Gastrocnemius medialis (tissue), 4 donors: ENCODE data around the gene LSAMP. TPM values are rescaled to one million over a fixed set of nuclear protein-coding genes. Genes with fewer than 3 reads are reported as not detected.
"Not testable (repeated sequence)": the region's sequence is repeated elsewhere in the genome, so short reads cannot be mapped to it uniquely, and the experiment has no call there.

ENCODE experiments used
- ATAC-seq, 2 donors: fragments of 150-250 bp; one replicate each; pipeline ENCODE4 v1.9.1; 2016
- DNase-seq, 2 donors: peaks; one replicate each; pipeline ENCODE4 v3.0.0-alpha.2; 2019
- H3K27ac ChIP-seq, 4 donors: fragments of 200-600 bp; sonication (generic); 1 replicate in 1 of 4; 2 replicates in 3 of 4; pipeline ENCODE4 v1.5.1; 2016 to 2018; ENCODE audit warnings: mild to moderate bottlenecking in 2 of 4, moderate library complexity in 1 of 4
- H3K27me3 ChIP-seq, 3 donors: fragments of 200-600 bp; sonication (generic) in 2 of 3; 1 replicate in 1 of 3; 2 replicates in 2 of 3; pipeline versions ENCODE4 v1.5.1 to v1.6.0; 2016 to 2019; ENCODE audit warnings: mild to moderate bottlenecking in 1 of 3, moderate library complexity in 1 of 3
- H3K36me3 ChIP-seq, 2 donors: fragments of 200-600 bp; sonication (generic) in 1 of 2; one replicate each; pipeline ENCODE4 v1.5.1; 2017 to 2018
- H3K4me1 ChIP-seq, 2 donors: fragments of 200-600 bp; sonication (generic) in 1 of 2; one replicate each; pipeline ENCODE4 v1.5.1; 2016 to 2017; ENCODE audit warnings: mild to moderate bottlenecking in 2 of 2
- H3K4me3 ChIP-seq, 4 donors: fragments of 200-600 bp; sonication (generic) in 3 of 4; 1 replicate in 1 of 4; 2 replicates in 3 of 4; pipeline ENCODE4 v1.5.1; 2016 to 2019; ENCODE audit warnings: mild to moderate bottlenecking in 2 of 4
- H3K9me3 ChIP-seq, 3 donors: fragments of 200-600 bp; sonication (generic) in 2 of 3; 1 replicate in 1 of 3; 2 replicates in 2 of 3; pipeline ENCODE4 v1.5.1; 2016 to 2019
- POLR2A ChIP-seq, 2 donors: fragments of 450-650 bp; IDR thresholded peaks; one replicate each; pipeline ENCODE4 v1.6.1; 2017; ENCODE audit warnings: antibody characterized with exemption in 2 of 2, mild to moderate bottlenecking in 2 of 2, moderate library complexity in 2 of 2
- in situ Hi-C, 4 donors: fragments of 200-750 bp; cut with MboI; loops; one replicate each; pipeline versions ENCODE4 v1.15.0 to v1.8.0; 2017; ENCODE audit warnings: low sequenced_read_pairs in 4 of 4
- intact Hi-C: fragments of 100-400 bp; cut with DNase I; formaldehyde crosslinking; loops from one replicate; pipeline ENCODE4 v1.15.1; 2023; ENCODE audit warnings: low total_unique reads
- total RNA-seq, 4 donors: library from RNA; depleted of rRNA; stranded (reverse); fragments of >200 nt; gene quantifications; one replicate each; pipeline versions ENCODE4 v1.1.0 to v1.2.3, GENCODE V29; 2016
- TF ChIP-seq, protein P1 (sequence below), 5 experiments: fragments of 450-650 bp in 3 of 5; fragments of 200-600 bp in 2 of 5; sonication (generic) in 2 of 5; IDR thresholded peaks in 4 of 5; conservative IDR thresholded peaks in 1 of 5; 1 replicate in 4 of 5; 2 replicates in 1 of 5; pipeline ENCODE4 v1.5.1; 2016 to 2019; ENCODE audit warnings: antibody characterized with exemption in 5 of 5, mild to moderate bottlenecking in 3 of 5, moderate library complexity in 3 of 5

The LSAMP gene
- total RNA-seq, 4 donors from 2014 or later, result 0.07 to 0.10 TPM; not detected in 2

DNA sequence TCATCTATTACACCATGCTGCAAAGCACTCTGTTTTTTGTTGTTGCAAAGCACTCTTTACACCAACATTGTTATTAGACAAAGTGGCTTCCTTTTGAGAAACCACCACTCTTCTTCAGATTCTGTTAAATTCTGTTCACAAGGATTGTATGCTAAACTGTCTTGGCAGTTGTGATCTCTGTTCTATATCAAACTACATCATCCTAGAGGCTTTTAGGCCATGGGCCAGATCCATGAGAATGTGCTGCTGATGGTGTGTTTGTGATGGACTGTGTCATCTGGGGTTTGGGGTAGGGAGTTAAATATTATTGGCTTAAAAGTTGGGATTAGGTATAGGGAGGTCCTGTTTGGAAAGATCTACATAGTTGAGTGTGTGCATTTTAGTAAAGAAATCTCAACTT is 592.2 kb downstream of the LSAMP start:
- no peak overlapping the region for H3K27ac ChIP-seq
- DNase-seq (no peak), ATAC-seq (no peak)
- H3K9me3 ChIP-seq, result no peaks in the 10 kb centered on the region
- H3K36me3 ChIP-seq, result no peaks in the 10 kb centered on the region
- no peaks in the 10 kb centered on the region for H3K4me1 ChIP-seq
- no peaks in the 10 kb centered on the region for H3K27me3 ChIP-seq
- intact Hi-C loops, result no loop called here
- no peak overlapping the region for H3K4me3 ChIP-seq
- in situ Hi-C loops, result no loop called here
- no peak for TF ChIP-seq POLR2A (IDR thresholded peaks at IDR 0.05)
- TF ChIP-seq, protein P1, sequence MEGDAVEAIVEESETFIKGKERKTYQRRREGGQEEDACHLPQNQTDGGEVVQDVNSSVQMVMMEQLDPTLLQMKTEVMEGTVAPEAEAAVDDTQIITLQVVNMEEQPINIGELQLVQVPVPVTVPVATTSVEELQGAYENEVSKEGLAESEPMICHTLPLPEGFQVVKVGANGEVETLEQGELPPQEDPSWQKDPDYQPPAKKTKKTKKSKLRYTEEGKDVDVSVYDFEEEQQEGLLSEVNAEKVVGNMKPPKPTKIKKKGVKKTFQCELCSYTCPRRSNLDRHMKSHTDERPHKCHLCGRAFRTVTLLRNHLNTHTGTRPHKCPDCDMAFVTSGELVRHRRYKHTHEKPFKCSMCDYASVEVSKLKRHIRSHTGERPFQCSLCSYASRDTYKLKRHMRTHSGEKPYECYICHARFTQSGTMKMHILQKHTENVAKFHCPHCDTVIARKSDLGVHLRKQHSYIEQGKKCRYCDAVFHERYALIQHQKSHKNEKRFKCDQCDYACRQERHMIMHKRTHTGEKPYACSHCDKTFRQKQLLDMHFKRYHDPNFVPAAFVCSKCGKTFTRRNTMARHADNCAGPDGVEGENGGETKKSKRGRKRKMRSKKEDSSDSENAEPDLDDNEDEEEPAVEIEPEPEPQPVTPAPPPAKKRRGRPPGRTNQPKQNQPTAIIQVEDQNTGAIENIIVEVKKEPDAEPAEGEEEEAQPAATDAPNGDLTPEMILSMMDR (IDR thresholded peaks at IDR 0.05 in 4 of 5, conservative IDR thresholded peaks at IDR 0.05 in 1 of 5), result no peak

DNA sequence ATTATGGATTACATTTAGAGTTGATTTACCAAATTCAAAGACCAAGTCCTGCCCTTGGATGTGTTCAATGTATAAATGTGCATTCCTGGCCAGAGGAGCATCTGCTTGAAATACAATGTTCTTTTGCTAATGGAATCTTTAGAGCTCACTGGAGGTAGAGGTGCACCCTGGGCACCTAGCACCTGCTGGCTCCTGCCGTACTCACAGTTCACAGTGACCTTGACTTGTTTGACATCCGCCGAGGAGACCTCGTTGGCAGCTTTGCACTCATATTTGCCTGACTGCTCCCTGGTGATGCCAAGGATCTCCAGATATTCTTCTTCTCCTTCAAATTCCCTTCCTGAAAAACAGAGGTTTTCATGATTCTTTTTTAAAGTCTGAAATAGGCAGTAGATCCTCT is 593.0 kb downstream of the LSAMP start:
- Histone ChIP-seq H3K27me3 (no peaks in the 10 kb centered on the region), H3K4me3 (no peak overlapping the region), H3K4me1 (no peaks in the 10 kb centered on the region), H3K9me3 (no peaks in the 10 kb centered on the region), H3K27ac (no peak overlapping the region), H3K36me3 (no peaks in the 10 kb centered on the region)
- in situ Hi-C loops, result no loop called here
- no peak for TF ChIP-seq POLR2A (IDR thresholded peaks at IDR 0.05)
- TF ChIP-seq, protein P1 (IDR thresholded peaks at IDR 0.05 in 4 of 5, conservative IDR thresholded peaks at IDR 0.05 in 1 of 5), result no peak
- intact Hi-C loops, result no loop called here
- no peak for ATAC-seq
- DNase-seq, result no peak

DNA sequence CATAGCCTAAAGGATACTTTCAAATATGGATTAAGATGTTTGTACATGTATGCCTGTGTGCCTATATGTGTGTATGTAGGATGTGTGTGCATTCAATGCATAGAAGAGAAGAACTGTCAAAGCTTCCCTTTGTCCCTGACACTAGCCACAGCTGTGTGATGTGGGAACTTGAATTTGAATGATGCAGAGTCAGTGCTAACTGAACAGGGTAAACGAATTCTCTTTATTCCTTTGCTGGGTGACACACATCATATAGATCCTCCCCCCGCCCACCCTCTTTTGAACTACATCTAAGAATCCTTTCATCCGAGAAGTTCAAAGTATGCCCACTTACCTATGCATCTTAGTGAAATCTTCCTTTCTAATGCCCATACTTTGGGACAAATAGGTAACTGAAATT is 593.7 kb downstream of the LSAMP start:
- in situ Hi-C loops, result no loop called here
- H3K36me3 ChIP-seq, result no peaks in the 10 kb centered on the region
- DNase-seq (no peak), ATAC-seq (no peak)
- no peak for TF ChIP-seq POLR2A (IDR thresholded peaks at IDR 0.05)
- TF ChIP-seq, protein P1 (IDR thresholded peaks at IDR 0.05 in 4 of 5, conservative IDR thresholded peaks at IDR 0.05 in 1 of 5), result no peak
- no peak overlapping the region for H3K4me3 ChIP-seq
- H3K27me3 ChIP-seq, result no peaks in the 10 kb centered on the region
- H3K9me3 ChIP-seq, result no peaks in the 10 kb centered on the region
- intact Hi-C loops, result no loop called here
- H3K27ac ChIP-seq, result no peak overlapping the region
- H3K4me1 ChIP-seq, result no peaks in the 10 kb centered on the region

DNA sequence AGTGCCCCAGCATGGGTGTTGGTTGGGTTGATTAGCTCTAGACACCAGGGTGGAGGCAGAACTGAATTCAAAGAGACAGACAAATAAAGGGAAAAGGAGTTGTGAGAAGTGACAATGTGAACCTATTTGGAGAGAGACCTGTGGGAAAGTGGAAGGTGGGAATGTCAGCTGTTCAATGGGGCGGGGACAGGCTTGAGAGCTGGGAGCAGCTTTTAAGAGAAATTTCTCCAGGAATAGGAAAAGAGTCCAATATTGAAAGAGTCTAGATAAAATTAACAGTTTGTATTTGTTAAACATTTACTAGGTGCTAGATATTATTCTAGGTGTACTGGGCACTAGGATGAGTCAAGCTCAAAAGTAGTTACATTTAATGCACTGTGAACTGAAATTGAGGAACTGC is 596.6 kb downstream of the LSAMP start:
- no peak for ATAC-seq
- Histone ChIP-seq H3K27ac (no peak overlapping the region), H3K4me1 (no peaks in the 10 kb centered on the region), H3K27me3 (no peaks in the 10 kb centered on the region), H3K36me3 (no peaks in the 10 kb centered on the region), H3K4me3 (no peak overlapping the region), H3K9me3 (no peaks in the 10 kb centered on the region)
- intact Hi-C loops, result no loop called here
- TF ChIP-seq POLR2A (IDR thresholded peaks at IDR 0.05), result no peak
- TF ChIP-seq, protein P1 (IDR thresholded peaks at IDR 0.05 in 4 of 5, conservative IDR thresholded peaks at IDR 0.05 in 1 of 5), result no peak
- no peak for DNase-seq
- in situ Hi-C loops, result no loop called here

DNA sequence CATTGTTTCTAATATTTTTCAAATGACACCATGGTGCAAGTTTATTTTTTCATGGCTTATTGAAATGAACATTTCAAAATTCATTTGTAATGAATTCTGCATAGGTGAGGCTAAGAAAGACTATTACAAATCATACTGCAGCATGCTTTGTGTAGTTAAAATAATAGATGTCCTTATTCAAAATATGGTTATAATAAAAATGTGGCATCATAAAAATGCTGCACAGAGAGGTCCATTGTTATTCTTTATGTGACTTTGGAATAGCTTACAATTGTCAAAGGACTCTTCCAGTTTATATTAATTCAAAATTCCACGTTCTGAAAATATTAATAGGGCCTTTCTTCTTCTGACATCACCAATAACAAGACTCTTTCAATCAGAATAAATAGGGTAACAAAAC is 599.3 kb downstream of the LSAMP start:
- DNase-seq, result no peak
- no peak overlapping the region for H3K4me3 ChIP-seq
- H3K36me3 ChIP-seq, result no peaks in the 10 kb centered on the region
- in situ Hi-C loops (no loop called here), intact Hi-C loops (no loop called here)
- no peaks in the 10 kb centered on the region for H3K4me1 ChIP-seq
- no peaks in the 10 kb centered on the region for H3K9me3 ChIP-seq
- H3K27ac ChIP-seq, result no peak overlapping the region
- no peak for ATAC-seq
- TF ChIP-seq, protein P1 (IDR thresholded peaks at IDR 0.05 in 4 of 5, conservative IDR thresholded peaks at IDR 0.05 in 1 of 5), result no peak
- no peak for TF ChIP-seq POLR2A (IDR thresholded peaks at IDR 0.05)
- H3K27me3 ChIP-seq, result no peaks in the 10 kb centered on the region

DNA sequence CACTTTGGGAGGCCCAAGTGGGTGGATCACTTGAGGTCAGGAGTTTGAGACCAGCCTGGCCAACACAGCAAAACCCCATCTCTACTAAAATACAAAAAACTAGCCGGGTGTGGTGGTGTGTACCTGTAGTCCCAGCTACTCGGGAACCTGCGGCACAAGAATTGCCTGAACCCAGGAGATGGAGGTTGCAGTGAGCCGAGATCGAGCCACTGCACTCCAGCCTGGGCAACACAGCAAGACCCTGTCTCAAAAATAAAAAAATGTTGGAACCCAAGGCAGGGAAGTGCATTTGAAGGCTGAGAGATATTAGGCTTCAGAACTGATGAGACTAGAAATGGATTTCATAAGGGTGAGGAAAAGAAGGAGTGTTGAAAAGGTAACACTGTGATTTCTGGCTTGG is 600.6 kb downstream of the LSAMP start:
- H3K9me3 ChIP-seq, in situ Hi-C loops, DNase-seq, H3K4me1 ChIP-seq, ATAC-seq, H3K4me3 ChIP-seq, intact Hi-C loops, H3K27ac ChIP-seq, H3K27me3 ChIP-seq, H3K36me3 ChIP-seq: not testable (repeated sequence)
